Esophagus squamous epithelium (tissue), 5 donors: ENCODE data around the gene TMEM150B. TPM values are rescaled to one million over a fixed set of nuclear protein-coding genes. Genes with fewer than 3 reads are reported as not detected.
"Not testable (repeated sequence)": the region's sequence is repeated elsewhere in the genome, so short reads cannot be mapped to it uniquely, and the experiment has no call there.

Experiments used
- DNase-seq: peaks from one replicate; lab custom pipeline; 2025; lab: John Stamatoyannopoulos, UW
- H3K27ac ChIP-seq, 4 donors: fragments of 200-600 bp; sonication (generic); one replicate each; pipeline ENCODE4 v1.5.1; 2016 to 2019; ENCODE audit warnings: mild to moderate bottlenecking in 1 of 4
- H3K27me3 ChIP-seq, 4 donors: fragments of 200-600 bp; sonication (generic); 1 replicate in 3 of 4; 2 replicates in 1 of 4; pipeline versions ENCODE4 v1.5.1 to v1.6.0; 2017 to 2021; ENCODE audit warnings: antibody characterized with exemption in 1 of 4
- H3K36me3 ChIP-seq, 3 donors: fragments of 200-600 bp; sonication (generic); one replicate each; pipeline ENCODE4 v1.5.1; 2016 to 2019
- H3K4me1 ChIP-seq, 3 donors: fragments of 200-600 bp; sonication (generic); one replicate each; pipeline ENCODE4 v1.5.1; 2017 to 2019
- H3K4me3 ChIP-seq, 4 donors: fragments of 200-600 bp; sonication (generic); 1 replicate in 3 of 4; 2 replicates in 1 of 4; pipeline ENCODE4 v1.5.1; 2016 to 2019; ENCODE audit warnings: mild to moderate bottlenecking in 2 of 4, moderate library complexity in 1 of 4
- H3K9me3 ChIP-seq, 3 donors: fragments of 200-600 bp; sonication (generic); one replicate each; pipeline ENCODE4 v1.5.1; 2016 to 2019
- POLR2A ChIP-seq, 4 donors: fragments of 450-650 bp; IDR thresholded peaks; one replicate each; pipeline ENCODE4 v1.6.1; 2017; ENCODE audit warnings: antibody characterized with exemption in 4 of 4, mild to moderate bottlenecking in 4 of 4, moderate library complexity in 3 of 4
- WGBS, 2 donors: methylation state at CpG; one replicate each; pipeline ENCODE4 v1.1.5; 2018; 5-methylcytosine and 5-hydroxymethylcytosine counted together
- intact Hi-C: fragments of 100-400 bp; cut with DNase I; formaldehyde crosslinking; loops from one replicate; pipeline ENCODE4 v1.15.0; 2022
- total RNA-seq, 4 donors: library from RNA; depleted of rRNA; stranded (reverse); fragments of >200 nt; gene quantifications; one replicate each; pipeline ENCODE4 v1.1.0, GENCODE V29; 2016
- TF ChIP-seq, protein P1 (sequence below), 6 experiments: fragments of 450-650 bp in 4 of 6; fragments of 200-600 bp in 2 of 6; sonication (generic) in 2 of 6; IDR thresholded peaks; one replicate each; pipeline ENCODE4 v1.5.1; 2016 to 2019; ENCODE audit warnings: antibody characterized with exemption in 6 of 6, mild to moderate bottlenecking in 4 of 6, moderate library complexity in 4 of 6
- donor health status: DM: yes; HTN: yes; CAD: no.

The TMEM150B gene
- total RNA-seq, 4 donors from 2014 or later = 1.7 TPM; not detected in 3

DNA sequence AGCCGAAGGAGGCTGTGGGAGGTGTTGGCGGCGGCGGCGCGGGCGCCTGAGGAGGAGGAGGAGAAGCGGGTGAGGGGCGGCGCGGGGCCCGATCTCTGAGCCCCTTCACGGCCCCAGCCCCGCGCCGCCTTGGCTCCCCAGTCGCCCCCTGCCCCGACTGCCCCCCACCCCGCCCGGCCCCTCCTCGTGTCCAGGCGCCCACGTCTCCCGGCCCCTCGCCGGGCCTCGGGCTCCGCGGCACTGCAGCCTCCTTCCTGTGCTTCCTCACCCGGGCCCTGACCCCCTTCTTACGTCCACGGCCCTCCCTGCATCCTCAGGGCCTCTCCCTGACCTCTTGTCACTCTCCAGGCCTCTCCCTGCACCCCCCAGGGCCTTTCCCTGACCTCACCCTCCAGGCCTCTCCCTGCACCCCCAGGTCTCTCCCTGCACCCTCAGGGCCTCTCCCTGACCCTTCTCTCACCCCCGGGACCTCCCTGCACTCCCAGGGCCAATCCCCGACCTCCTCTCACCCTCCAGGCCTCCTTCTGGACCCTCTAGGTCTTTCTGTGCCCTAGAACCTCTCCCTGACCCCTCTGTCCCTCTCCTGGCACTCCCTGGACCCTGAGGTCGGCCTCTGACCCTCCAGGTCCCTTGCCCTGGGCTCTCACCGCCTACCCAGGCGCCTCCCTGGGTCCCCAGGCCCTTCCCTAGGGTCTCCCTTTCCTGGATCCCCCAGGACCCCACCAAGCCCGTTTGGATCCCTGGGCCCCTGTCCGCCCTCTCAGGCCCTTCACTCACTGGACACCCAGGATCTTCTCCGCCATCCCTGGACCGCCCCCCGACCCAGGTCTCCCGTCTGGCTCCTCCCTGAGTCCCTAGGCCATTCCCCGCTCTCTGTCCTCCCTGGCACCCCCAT is 15.0 kb upstream of the TMEM150B start:
- peak overlapping the region; percentile 92 to 96 (median 96) for H3K27ac ChIP-seq
- 1 to 6% methylated on average over 18 to 31 of the region's 44 CpGs for WGBS, 2 donors
- H3K9me3 ChIP-seq = no peaks in the 10 kb centered on the region
- intact Hi-C loops = no loop called here
- H3K27me3 ChIP-seq = peaks cover 0 to 9% (median 0%) of the 10 kb centered on the region in 4 donors
- TF ChIP-seq POLR2A (IDR thresholded peaks at IDR 0.05) = peak in 1 of 4 donors; percentile 97
- TF ChIP-seq, protein P1, sequence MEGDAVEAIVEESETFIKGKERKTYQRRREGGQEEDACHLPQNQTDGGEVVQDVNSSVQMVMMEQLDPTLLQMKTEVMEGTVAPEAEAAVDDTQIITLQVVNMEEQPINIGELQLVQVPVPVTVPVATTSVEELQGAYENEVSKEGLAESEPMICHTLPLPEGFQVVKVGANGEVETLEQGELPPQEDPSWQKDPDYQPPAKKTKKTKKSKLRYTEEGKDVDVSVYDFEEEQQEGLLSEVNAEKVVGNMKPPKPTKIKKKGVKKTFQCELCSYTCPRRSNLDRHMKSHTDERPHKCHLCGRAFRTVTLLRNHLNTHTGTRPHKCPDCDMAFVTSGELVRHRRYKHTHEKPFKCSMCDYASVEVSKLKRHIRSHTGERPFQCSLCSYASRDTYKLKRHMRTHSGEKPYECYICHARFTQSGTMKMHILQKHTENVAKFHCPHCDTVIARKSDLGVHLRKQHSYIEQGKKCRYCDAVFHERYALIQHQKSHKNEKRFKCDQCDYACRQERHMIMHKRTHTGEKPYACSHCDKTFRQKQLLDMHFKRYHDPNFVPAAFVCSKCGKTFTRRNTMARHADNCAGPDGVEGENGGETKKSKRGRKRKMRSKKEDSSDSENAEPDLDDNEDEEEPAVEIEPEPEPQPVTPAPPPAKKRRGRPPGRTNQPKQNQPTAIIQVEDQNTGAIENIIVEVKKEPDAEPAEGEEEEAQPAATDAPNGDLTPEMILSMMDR (IDR thresholded peaks at IDR 0.05) = no peak
- H3K4me3 ChIP-seq = peak overlapping the region; percentile 65 to 81 (median 74)
- no peak for DNase-seq
- peaks cover 3 to 25% (median 8%) of the 10 kb centered on the region in 3 donors for H3K36me3 ChIP-seq
- H3K4me1 ChIP-seq = peaks cover 18 to 48% (median 20%) of the 10 kb centered on the region in 3 donors

DNA sequence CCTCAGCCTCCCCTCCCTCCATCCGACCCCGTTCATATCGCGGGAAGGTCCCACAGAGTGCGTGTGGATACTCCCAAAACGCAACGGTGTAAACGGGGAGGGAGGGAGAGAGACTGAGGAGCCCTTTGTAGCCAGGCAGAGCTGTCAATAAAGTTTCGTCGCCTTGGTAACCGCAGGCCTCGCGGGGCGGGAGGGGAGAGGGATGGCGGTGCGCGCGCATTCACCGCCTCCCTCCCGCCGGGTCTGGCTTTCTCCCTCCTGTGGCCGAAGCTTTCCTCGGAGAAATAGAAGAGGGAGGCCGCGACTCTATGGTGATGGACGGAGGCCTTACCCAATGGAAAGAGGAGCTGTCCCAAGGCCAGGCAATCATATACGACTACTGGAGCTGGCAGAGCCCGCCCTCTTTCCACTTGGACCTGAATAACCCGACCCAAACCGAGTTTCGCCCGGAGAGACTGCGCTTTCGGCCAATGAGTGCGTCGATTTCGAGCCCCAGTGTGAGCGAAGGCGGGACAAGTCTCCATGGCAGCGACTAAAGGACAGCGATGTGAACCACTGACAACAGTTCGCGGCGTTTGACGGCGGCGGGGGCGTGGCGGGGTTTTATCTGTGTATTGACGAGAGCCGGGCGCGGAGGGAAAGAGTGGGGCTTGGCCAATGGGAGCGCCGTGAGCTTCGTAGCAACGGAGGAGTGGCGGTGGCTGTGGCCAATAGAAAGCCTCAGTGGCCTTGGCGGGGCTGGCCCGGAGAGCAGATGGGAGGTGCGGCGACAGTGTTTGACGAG is 14.2 kb upstream of the TMEM150B start, which contains the start of gene KMT5C:
TSS of gene KMT5C (plus strand) at position 772 of the 784 bp plus-strand sequence. CDS start 2,061 bp downstream, outside the sequence.
- Histone ChIP-seq H3K27me3 (peaks cover 0 to 11% (median 0%) of the 10 kb centered on the region in 4 donors), H3K36me3 (peaks cover 3 to 25% (median 8%) of the 10 kb centered on the region in 3 donors), H3K27ac (peak within 1 kb of the TSS; percentile 94 to 96 (median 96)), H3K4me1 (peaks cover 18 to 43% (median 20%) of the 10 kb centered on the region in 3 donors), H3K9me3 (no peaks in the 10 kb centered on the region), H3K4me3 (peak within 1 kb of the TSS; percentile 65 to 81 (median 74))
- TF ChIP-seq POLR2A (IDR thresholded peaks at IDR 0.05) = peak in 3 of 4 donors; percentile 28 to 95 (median 94)
- TF ChIP-seq, protein P1 (IDR thresholded peaks at IDR 0.05) = peak in 5 of 6 experiments; percentile 23 to 63 (median 51)
- DNase-seq = peak; percentile 100
- WGBS, 2 donors = 0% methylated on average over 27 to 35 of the region's 63 CpGs
- intact Hi-C loops = no loop called here

DNA sequence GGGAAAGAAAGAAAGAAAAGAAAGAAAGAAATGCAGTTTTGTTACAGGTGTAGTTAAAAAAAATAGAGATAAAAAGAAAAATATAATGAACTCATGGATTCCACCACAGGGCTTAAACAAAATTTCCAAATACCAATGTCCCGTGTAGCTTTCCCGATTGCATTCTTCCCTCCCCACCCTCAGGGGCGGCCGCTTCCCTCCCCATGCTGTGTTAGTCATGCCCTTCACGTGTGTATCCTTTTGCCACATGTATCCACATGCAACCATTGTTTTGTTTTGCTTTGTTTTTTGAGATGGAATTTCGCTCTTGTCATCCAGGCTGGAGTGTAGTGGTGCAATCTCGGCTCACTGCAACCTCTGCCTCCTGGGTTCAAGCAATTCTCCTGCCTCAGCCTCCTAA is 11.0 kb upstream of the TMEM150B start:
- Histone ChIP-seq H3K27me3 (peaks cover 0 to 37% (median 0%) of the 10 kb centered on the region in 4 donors), H3K36me3 (no peaks in the 10 kb centered on the region), H3K9me3 (no peaks in the 10 kb centered on the region), H3K27ac (no peak overlapping the region), H3K4me3 (no peak overlapping the region), H3K4me1 (peaks cover 11 to 22% (median 13%) of the 10 kb centered on the region in 3 donors)
- intact Hi-C loops = no loop called here
- 39% methylated on average over 7 of the region's 7 CpGs for WGBS, 2 donors
- DNase-seq = no peak
- TF ChIP-seq, protein P1 (IDR thresholded peaks at IDR 0.05) = no peak
- TF ChIP-seq POLR2A (IDR thresholded peaks at IDR 0.05) = no peak

DNA sequence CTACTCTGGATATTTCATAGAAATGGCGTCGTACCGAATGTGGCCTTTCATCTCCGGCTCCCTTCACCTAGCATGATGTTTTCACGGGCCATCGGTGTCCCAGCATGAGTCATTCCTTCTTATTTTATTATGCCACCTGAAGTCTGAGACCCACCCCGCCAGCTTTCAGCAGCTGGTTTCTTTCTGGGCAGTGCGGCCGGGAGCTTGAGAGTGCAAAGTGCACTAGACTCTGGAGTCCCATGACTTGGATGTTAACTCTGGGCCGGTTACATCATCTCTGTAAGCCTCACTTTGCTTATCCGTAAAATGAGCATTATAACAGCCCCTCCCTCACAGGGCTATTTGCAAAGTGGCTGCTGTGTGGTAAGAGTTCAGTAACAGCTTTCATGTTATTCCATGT is 8.7 kb upstream of the TMEM150B start:
- TF ChIP-seq POLR2A (IDR thresholded peaks at IDR 0.05) = no peak
- TF ChIP-seq, protein P1 (IDR thresholded peaks at IDR 0.05) = no peak
- no peak overlapping the region for H3K27ac ChIP-seq
- WGBS, 2 donors = 65 to 68% methylated on average over 11 of the region's 11 CpGs
- no peaks in the 10 kb centered on the region for H3K36me3 ChIP-seq
- no peak for DNase-seq
- no peaks in the 10 kb centered on the region for H3K9me3 ChIP-seq
- H3K4me3 ChIP-seq = no peak overlapping the region
- peaks cover 0 to 37% (median 0%) of the 10 kb centered on the region in 4 donors for H3K27me3 ChIP-seq
- H3K4me1 ChIP-seq = peaks cover 0 to 8% (median 4%) of the 10 kb centered on the region in 3 donors
- intact Hi-C loops = no loop called here

DNA sequence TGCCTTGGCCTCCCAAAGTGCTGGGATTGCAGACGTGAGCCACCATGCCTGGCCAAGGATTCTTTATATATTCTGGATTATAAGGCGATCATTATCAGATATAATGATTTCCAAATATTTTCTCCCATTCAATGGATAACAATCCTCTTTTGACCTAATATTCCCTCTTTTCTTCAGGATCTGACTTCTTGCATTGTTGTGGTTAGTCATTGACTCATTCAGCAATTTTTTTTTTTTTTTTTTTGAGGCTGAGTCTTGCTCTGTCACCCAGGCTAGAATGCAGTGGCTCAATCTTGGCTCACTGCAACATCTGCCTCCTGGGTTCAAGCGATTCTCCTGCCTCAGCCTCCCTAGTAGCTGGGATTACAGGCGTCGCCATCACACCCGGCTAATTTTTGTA is 4.7 kb upstream of the TMEM150B start:
- intact Hi-C loops, H3K36me3 ChIP-seq, H3K4me3 ChIP-seq, DNase-seq, H3K9me3 ChIP-seq, H3K27ac ChIP-seq, H3K4me1 ChIP-seq: not testable (repeated sequence)
- H3K27me3 ChIP-seq = peaks cover 0 to 28% (median 0%) of the 10 kb centered on the region in 4 donors
- WGBS, 2 donors = 77 to 85% methylated on average over 6 of the region's 6 CpGs

DNA sequence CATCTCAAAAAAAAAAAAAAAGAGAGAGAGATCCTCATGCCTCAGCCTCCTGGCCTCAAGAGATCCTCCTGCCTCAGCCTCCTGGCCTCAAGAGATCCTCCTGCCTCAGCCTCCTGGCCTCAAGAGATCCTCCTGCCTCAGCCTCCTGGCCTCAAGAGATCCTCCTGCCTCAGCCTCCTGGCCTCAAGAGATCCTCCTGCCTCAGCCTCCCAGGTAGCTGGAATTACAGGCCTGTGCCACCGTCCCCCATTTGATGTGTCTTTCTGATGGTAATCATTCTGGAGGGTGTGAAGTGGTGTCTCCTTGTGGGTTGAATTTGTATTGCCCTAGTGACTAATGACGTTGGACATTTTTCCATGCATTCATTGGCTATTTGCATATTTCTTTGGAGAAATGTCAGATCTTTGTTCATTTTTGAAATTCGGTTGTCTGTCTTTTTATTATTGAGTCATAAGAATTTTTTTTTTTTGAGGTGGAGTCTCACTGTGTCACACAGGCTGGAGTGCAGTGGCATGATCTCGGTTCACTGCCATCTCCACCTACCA is 3.7 kb upstream of the TMEM150B start:
- H3K4me1 ChIP-seq, H3K27ac ChIP-seq, intact Hi-C loops, H3K4me3 ChIP-seq, H3K36me3 ChIP-seq, DNase-seq, H3K9me3 ChIP-seq: not testable (repeated sequence)
- peaks cover 0 to 25% (median 0%) of the 10 kb centered on the region in 4 donors for H3K27me3 ChIP-seq
- WGBS, 2 donors = 64 to 65% methylated on average over 4 of the region's 4 CpGs
